Panc1 (cell line): ENCODE results near the gene LNPEP. TPM values are rescaled to one million over a fixed set of nuclear protein-coding genes. Genes with fewer than 3 reads are reported as not detected.

ENCODE experiments used
- ATAC-seq: fragments of 200-7000 bp; cut with Tn5 transposase; 2 replicates; pipeline ENCODE4 v1.9.1; 2020; ENCODE audit warnings: mild to moderate bottlenecking, moderate library complexity
- BruUV-seq: library from RNA; stranded (reverse); fragments of 400-500 nt; replicated peaks from 2 replicates; lab custom pipeline; 2021; lab: Mats Ljungman, UMichigan
- CTCF ChIA-PET: fragments of 300-600 bp; sonication (Branson Sonifier 250); formaldehyde crosslinking; loops from one replicate; lab custom pipeline; 2022; ENCODE audit warnings: antibody characterized with exemption; lab: Charles Lee
- POLR2A ChIA-PET: fragments of 300-600 bp; sonication (Branson Sonifier 250); formaldehyde crosslinking; loops from one replicate; lab custom pipeline; 2022; ENCODE audit warnings: antibody characterized with exemption; lab: Charles Lee
- DNase-seq: peaks from one replicate; pipeline ENCODE4 v3.0.0-alpha.2; 2010; ENCODE audit warnings: low read depth, low spot score
- H3K27ac ChIP-seq: 2 replicates; pipeline ENCODE4 v1.5.1; 2011; ENCODE audit warnings: mild to moderate bottlenecking, low read length, inconsistent platforms
- H3K27me3 ChIP-seq: fragments of 200-500 bp; sonication (Bioruptor generic); 2 replicates; pipeline ENCODE4 v1.6.0; 2014; ENCODE audit warnings: low read length, inconsistent platforms; ENCODE audit not compliant: control insufficient read depth, insufficient read depth
- H3K36me3 ChIP-seq: fragments of 200-500 bp; sonication (Bioruptor generic); 2 replicates; pipeline ENCODE4 v1.5.1; 2014; ENCODE audit warnings: inconsistent platforms, mild to moderate bottlenecking, low read length, moderate library complexity; ENCODE audit not compliant: control insufficient read depth, insufficient read depth
- H3K4me1 ChIP-seq: 2 replicates; pipeline ENCODE4 v1.5.1; 2011; ENCODE audit warnings: inconsistent platforms, mild to moderate bottlenecking, low read length, moderate library complexity; ENCODE audit not compliant: control insufficient read depth, insufficient read depth
- H3K4me3 ChIP-seq, 2 experiments: 2 replicates each; pipeline ENCODE4 v1.5.1; 2011 to 2012; ENCODE audit warnings: low read depth in 2 of 2, low read length in 2 of 2, mild to moderate bottlenecking in 2 of 2, inconsistent platforms in 1 of 2, moderate library complexity in 1 of 2
- H3K9me3 ChIP-seq: fragments of 200-500 bp; sonication (Bioruptor generic); 2 replicates; pipeline ENCODE4 v1.5.1; 2014; ENCODE audit warnings: low read depth, mild to moderate bottlenecking, inconsistent platforms, low read length, moderate library complexity; ENCODE audit not compliant: control insufficient read depth, insufficient read depth
- POLR2AphosphoS5 ChIP-seq: IDR thresholded peaks from 2 replicates; pipeline ENCODE4 v1.6.1; 2012; ENCODE audit warnings: mild to moderate bottlenecking, low read depth, low read length, moderate library complexity
- REST ChIP-seq, 2 experiments: IDR thresholded peaks; 2 replicates each; pipeline ENCODE4 v1.6.1; 2011 to 2012; ENCODE audit warnings: low read depth in 2 of 2, control low read depth in 1 of 2, low read length in 1 of 2, mild to moderate bottlenecking in 1 of 2, moderate library complexity in 1 of 2; ENCODE audit not compliant: insufficient read depth in 1 of 2
- SIN3A ChIP-seq: IDR thresholded peaks from 2 replicates; pipeline ENCODE4 v1.6.1; 2012; ENCODE audit warnings: low read depth, mild to moderate bottlenecking, low read length, moderate library complexity, borderline replicate concordance; ENCODE audit not compliant: insufficient read depth
- TCF7L2 ChIP-seq: IDR thresholded peaks from 2 replicates; pipeline ENCODE4 v1.6.1; 2011; ENCODE audit warnings: mild to moderate bottlenecking, low read depth, low read length, inconsistent platforms
- in situ Hi-C: cut with HindIII; loops from 2 replicates; pipeline ENCODE4 v1.10.0; 2016; ENCODE audit warnings: low sequenced_read_pairs, low pct_unique_long_range_greater_than_20kb
- intact Hi-C: fragments of 100-400 bp; cut with micrococcal nuclease; formaldehyde crosslinking; loops from one replicate; pipeline ENCODE4 v1.10.0; 2022; ENCODE audit not compliant: unreplicated experiment
- total RNA-seq: library from RNA; stranded (reverse); gene quantifications from one replicate; pipeline ENCODE4 v1.2.1, GENCODE V29; 2021; ENCODE audit not compliant: unreplicated experiment
- TF ChIP-seq, protein P1 (sequence below): fragments of 450-650 bp; IDR thresholded peaks from 2 replicates; pipeline ENCODE4 v1.5.1; 2017; ENCODE audit warnings: mild to moderate bottlenecking

LNPEP gene
- total RNA-seq, 1 experiment from 2014 or later = 46.6 TPM

DNA sequence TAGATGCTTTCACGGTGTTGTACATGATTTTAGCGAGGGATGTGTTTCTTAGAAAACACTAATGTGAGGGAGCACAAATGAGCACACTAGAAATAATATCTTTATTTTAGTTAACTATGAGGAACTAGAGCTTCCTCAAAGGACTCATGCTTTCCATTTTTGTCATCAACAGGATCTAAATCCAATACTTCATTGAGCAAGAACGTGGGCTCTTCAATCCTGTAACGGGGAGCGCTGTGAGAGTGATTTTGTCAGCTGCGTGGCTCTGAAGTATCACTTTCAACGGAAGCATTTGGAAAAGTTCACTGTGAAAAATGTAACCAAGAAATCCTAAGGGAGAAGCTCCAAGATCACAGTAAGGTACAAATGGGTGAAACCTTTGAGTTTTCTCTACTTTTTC, 113.3 kb downstream of the LNPEP start:
- Histone ChIP-seq H3K4me1 (no peaks in the 10 kb centered on the region), H3K9me3 (no peaks in the 10 kb centered on the region), H3K4me3 (no peak overlapping the region), H3K27me3 (peaks cover 2% of the 10 kb centered on the region; the same call in 1 of the 2 replicates), H3K36me3 (no peaks in the 10 kb centered on the region), H3K27ac (no peak overlapping the region)
- in situ Hi-C loops = no loop called here
- ATAC-seq = no peak
- POLR2A ChIA-PET = interaction anchor here (0.6 kb wide), 1 partner anchor 388 kb away, joined by 3 read pairs; no protein-coding TSS in a partner anchor
- TF ChIP-seq, protein P1, sequence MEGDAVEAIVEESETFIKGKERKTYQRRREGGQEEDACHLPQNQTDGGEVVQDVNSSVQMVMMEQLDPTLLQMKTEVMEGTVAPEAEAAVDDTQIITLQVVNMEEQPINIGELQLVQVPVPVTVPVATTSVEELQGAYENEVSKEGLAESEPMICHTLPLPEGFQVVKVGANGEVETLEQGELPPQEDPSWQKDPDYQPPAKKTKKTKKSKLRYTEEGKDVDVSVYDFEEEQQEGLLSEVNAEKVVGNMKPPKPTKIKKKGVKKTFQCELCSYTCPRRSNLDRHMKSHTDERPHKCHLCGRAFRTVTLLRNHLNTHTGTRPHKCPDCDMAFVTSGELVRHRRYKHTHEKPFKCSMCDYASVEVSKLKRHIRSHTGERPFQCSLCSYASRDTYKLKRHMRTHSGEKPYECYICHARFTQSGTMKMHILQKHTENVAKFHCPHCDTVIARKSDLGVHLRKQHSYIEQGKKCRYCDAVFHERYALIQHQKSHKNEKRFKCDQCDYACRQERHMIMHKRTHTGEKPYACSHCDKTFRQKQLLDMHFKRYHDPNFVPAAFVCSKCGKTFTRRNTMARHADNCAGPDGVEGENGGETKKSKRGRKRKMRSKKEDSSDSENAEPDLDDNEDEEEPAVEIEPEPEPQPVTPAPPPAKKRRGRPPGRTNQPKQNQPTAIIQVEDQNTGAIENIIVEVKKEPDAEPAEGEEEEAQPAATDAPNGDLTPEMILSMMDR = no peak
- TF ChIP-seq POLR2AphosphoS5 = no peak
- no peak for TF ChIP-seq TCF7L2
- TF ChIP-seq REST (IDR thresholded peaks at IDR 0.05; ENCODE audit: insufficient read depth in 1 of 2, low read depth in 2 of 2, low read length in 1 of 2) = no peak
- no peak for TF ChIP-seq SIN3A
- intact Hi-C loops = loop anchor here (10.0 kb wide), 1 partner anchor 96 kb away; the partner anchor contains the start of gene LIX1
- no peak for DNase-seq
- CTCF ChIA-PET = no interaction called here
- no TSS peak for BruUV-seq

GRCh38 chr5:97056263-97056662, 120.4 kb downstream of the LNPEP start:
- ChIA-PET POLR2A (no interaction called here), CTCF (no interaction called here)
- ATAC-seq (no peak), DNase-seq (no peak)
- Histone ChIP-seq H3K27ac (no peak overlapping the region), H3K36me3 (no peaks in the 10 kb centered on the region), H3K27me3 (peaks cover 7% of the 10 kb centered on the region; the same call in 1 of the 2 replicates), H3K4me3 (no peak overlapping the region), H3K4me1 (no peaks in the 10 kb centered on the region), H3K9me3 (no peaks in the 10 kb centered on the region)
- intact Hi-C loops (no loop called here), in situ Hi-C loops (no loop called here)
- BruUV-seq = no TSS peak
- no peak for TF ChIP-seq REST (IDR thresholded peaks at IDR 0.05; ENCODE audit: insufficient read depth in 1 of 2, low read depth in 2 of 2, low read length in 1 of 2)
- TF ChIP-seq, protein P1 = no peak
- no peak for TF ChIP-seq POLR2AphosphoS5
- no peak for TF ChIP-seq SIN3A
- TF ChIP-seq TCF7L2 = no peak
